ENCODE measurements around the gene ADAMTS3. TPM values are rescaled to one million over a fixed set of nuclear protein-coding genes. Genes with fewer than 3 reads are reported as not detected.
A peak's percentile ranks its signal among the peaks of the same experiment; 100 is the strongest.

Gene ADAMTS3
- total and polyA plus RNA-seq, 9 of the 15 experiments (the other 6 are each of a cell fraction or from before 2014, with no cell fraction given) = 4.0 to 18.0 (median 12.1) TPM

DNA sequence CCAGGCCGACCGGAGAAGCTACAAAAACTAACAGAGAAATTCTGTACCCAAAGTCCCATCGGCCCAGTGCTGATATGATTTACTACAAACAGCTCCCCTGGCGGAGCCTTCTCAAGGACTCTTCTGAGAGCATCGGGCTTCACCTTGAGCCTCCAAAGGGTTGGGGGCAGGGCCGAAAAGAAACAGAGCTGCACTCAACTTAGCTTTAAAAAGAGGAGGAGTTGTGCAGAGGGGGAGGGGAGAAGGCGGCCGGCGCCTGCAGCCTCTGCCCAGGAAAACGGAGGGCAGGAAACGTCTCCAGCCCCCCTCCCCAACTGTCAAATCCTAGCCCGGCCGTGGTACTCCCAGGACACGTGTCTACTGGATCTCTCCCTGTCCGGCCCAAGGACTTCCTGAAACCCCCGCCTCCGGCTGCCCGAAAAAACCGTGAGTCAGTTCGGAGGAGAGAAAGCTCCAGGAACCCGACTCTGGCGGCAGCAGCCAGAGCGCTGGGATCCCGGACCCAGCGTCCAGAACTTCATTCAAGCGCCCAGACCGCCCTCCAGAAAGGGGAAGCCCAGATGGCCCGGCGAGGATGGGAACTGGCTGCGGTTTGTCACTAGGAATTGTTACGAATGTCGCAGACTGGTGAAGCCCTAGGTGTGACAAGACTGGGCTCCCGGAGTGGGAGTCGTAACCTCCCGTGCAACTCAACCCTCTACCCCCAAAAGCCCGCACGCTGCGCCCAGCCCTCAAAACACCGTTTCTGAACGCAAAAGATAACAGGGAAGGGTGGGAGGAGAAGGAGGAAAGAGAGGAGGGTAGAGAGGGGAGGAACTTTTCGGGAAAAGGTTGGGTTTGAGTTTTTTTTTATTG is 973 bp downstream of the ADAMTS3 start (continued):
- TF ChIP-seq SAP30 (IDR thresholded peaks at IDR 0.05; ENCODE audit: borderline replicate concordance, insufficient read depth, low read depth, low read length, poor library complexity, severe bottlenecking) (peak; percentile 64), RFX7 (CRISPR knock-in tag; IDR thresholded peaks at IDR 0.05) (no peak), ZNF444 (CRISPR knock-in tag; IDR thresholded peaks at IDR 0.05) (no peak), SUPT5H (IDR thresholded peaks at IDR 0.05) (peak; percentile 71), CBX3 (IDR thresholded peaks at IDR 0.05; ENCODE audit: borderline replicate concordance in 1 of 2, low read length in 2 of 2) (peak in 1 of 2 experiments; percentile 47; a peak in 1 of 3 replicates), ATF7 (IDR thresholded peaks at IDR 0.05) (peak; percentile 51; the same call in 1 of the 2 replicates), MCM7 (IDR thresholded peaks at IDR 0.05) (no peak), ZNF778 (CRISPR knock-in tag; IDR thresholded peaks at IDR 0.05) (no peak), PHTF2 (CRISPR knock-in tag; IDR thresholded peaks at IDR 0.05) (no peak), ZNF408 (CRISPR knock-in tag; IDR thresholded peaks at IDR 0.05; ENCODE audit: low read depth) (no peak), PTBP1 (IDR thresholded peaks at IDR 0.05; ENCODE audit: low read depth, low read length) (no peak), KLF16 (IDR thresholded peaks at IDR 0.05) (peak; percentile 19; the same call in 1 of the 2 replicates), U2AF1 (optimal IDR thresholded peaks at IDR 0.05; ENCODE audit: low read depth, low read length) (no peak), MYC (IDR thresholded peaks at IDR 0.05; ENCODE audit: low read depth, low read length) (peak; percentile 87; the same call in 1 of the 2 replicates), MYC (CRISPR knock-in tag; IDR thresholded peaks at IDR 0.05; ENCODE audit: borderline replicate concordance, low read depth) (no peak; the same call in 1 of the 2 replicates), CBX5 (IDR thresholded peaks at IDR 0.05; ENCODE audit: borderline replicate concordance, low read depth) (peak; percentile 21; the same call in 1 of the 2 replicates), HMG20B (CRISPR knock-in tag; IDR thresholded peaks at IDR 0.05) (no peak), MECOM (CRISPR knock-in tag; IDR thresholded peaks at IDR 0.05) (peak; percentile 34; the same call in 1 of the 2 replicates), MBD2 (IDR thresholded peaks at IDR 0.05; ENCODE audit: borderline replicate concordance, low read depth) (0 out of 2 replicates have a peak, but pooled peaks have one; percentile 34), RBM15 (IDR thresholded peaks at IDR 0.05; ENCODE audit: insufficient read depth, low read length) (no peak), CREBBP (IDR thresholded peaks at IDR 0.05; ENCODE audit: low read depth, low read length) (no peak)
- TF ChIP-seq, protein P1, sequence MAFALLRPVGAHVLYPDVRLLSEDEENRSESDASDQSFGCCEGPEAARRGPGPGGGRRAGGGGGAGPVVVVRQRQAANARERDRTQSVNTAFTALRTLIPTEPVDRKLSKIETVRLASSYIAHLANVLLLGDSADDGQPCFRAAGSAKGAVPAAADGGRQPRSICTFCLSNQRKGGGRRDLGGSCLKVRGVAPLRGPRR (CRISPR knock-in tag; IDR thresholded peaks at IDR 0.05) = no peak
- TF ChIP-seq, protein P2, sequence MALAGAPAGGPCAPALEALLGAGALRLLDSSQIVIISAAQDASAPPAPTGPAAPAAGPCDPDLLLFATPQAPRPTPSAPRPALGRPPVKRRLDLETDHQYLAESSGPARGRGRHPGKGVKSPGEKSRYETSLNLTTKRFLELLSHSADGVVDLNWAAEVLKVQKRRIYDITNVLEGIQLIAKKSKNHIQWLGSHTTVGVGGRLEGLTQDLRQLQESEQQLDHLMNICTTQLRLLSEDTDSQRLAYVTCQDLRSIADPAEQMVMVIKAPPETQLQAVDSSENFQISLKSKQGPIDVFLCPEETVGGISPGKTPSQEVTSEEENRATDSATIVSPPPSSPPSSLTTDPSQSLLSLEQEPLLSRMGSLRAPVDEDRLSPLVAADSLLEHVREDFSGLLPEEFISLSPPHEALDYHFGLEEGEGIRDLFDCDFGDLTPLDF (CRISPR knock-in tag; IDR thresholded peaks at IDR 0.05) = 0 out of 2 replicates have a peak, but pooled peaks have one; percentile 43
- TF ChIP-seq, protein P3, sequence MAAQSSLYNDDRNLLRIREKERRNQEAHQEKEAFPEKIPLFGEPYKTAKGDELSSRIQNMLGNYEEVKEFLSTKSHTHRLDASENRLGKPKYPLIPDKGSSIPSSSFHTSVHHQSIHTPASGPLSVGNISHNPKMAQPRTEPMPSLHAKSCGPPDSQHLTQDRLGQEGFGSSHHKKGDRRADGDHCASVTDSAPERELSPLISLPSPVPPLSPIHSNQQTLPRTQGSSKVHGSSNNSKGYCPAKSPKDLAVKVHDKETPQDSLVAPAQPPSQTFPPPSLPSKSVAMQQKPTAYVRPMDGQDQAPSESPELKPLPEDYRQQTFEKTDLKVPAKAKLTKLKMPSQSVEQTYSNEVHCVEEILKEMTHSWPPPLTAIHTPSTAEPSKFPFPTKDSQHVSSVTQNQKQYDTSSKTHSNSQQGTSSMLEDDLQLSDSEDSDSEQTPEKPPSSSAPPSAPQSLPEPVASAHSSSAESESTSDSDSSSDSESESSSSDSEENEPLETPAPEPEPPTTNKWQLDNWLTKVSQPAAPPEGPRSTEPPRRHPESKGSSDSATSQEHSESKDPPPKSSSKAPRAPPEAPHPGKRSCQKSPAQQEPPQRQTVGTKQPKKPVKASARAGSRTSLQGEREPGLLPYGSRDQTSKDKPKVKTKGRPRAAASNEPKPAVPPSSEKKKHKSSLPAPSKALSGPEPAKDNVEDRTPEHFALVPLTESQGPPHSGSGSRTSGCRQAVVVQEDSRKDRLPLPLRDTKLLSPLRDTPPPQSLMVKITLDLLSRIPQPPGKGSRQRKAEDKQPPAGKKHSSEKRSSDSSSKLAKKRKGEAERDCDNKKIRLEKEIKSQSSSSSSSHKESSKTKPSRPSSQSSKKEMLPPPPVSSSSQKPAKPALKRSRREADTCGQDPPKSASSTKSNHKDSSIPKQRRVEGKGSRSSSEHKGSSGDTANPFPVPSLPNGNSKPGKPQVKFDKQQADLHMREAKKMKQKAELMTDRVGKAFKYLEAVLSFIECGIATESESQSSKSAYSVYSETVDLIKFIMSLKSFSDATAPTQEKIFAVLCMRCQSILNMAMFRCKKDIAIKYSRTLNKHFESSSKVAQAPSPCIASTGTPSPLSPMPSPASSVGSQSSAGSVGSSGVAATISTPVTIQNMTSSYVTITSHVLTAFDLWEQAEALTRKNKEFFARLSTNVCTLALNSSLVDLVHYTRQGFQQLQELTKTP (IDR thresholded peaks at IDR 0.05; ENCODE audit: low read depth in 1 of 2, partially characterized antibody in 2 of 2) = peak in 1 of 2 experiments; percentile 33

Data from K562 (cell line).